ENCODE measurements around the gene SLC7A1.

GRCh38 chr13:29551214-29551613 is 44.3 kb downstream of the SLC7A1 start:
- no peak for TF ChIP-seq CTCF (IDR thresholded peaks at IDR 0.05; ENCODE audit: insufficient read depth, low read depth, low read length)
- no peak for TF ChIP-seq EZH2 (IDR thresholded peaks at IDR 0.05; ENCODE audit: insufficient read depth, low read length)
